GM12892 (cell line): ENCODE results near the gene PITX1.

Experiments
- POLR2A ChIP-seq: IDR thresholded peaks from 2 replicates; pipeline ENCODE4 v1.6.1; 2011; ENCODE audit warnings: low read depth, low read length, control low read depth
- POLR2AphosphoS5 ChIP-seq: IDR thresholded peaks from 2 replicates; pipeline ENCODE4 v1.6.1; 2011; ENCODE audit warnings: low read depth, low read length, control low read depth

DNA sequence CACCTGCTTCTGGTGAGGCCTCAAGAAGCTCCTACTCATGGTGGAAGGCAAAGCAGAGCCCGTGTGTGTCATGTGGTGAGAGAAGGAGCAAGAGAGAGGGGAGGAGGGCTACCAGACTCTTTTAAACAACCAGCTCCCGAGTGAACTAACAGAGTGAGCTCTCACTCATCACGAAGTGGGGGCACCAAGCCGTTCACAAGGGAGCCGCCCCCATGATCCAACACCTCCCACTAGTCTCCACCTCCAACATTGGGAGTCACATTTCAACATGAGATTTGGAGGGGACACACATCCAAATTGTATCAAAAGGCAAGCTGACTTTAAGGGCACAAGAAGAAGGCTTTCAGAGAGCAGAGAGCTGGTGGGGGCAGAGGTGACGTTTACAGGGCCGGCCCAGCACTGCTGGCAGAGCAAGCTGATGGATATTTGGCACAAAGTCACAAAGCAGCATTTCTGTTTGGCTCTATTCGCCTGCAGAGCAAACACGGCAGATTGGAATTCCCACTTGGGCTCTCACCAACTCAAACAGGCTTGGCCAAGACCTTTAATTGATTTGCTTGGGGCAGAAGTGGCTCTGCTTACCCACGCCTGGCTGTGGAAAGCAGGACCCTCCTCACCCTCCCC lies 20.0 kb downstream of the PITX1 start:
- TF ChIP-seq POLR2A: no peak
- TF ChIP-seq POLR2AphosphoS5: no peak
